H1 (cell line): ENCODE results near the gene PRIMA1. TPM values are rescaled to one million over a fixed set of nuclear protein-coding genes. Genes with fewer than 3 reads are reported as not detected.

ENCODE experiments used
- MAFK ChIP-seq: IDR thresholded peaks from 2 replicates; pipeline ENCODE4 v1.6.1; 2012; ENCODE audit warnings: low read depth, mild to moderate bottlenecking, improper control_type of control experiment, low read length
- NANOG ChIP-seq: IDR thresholded peaks from 2 replicates; pipeline ENCODE4 v1.6.1; 2011; ENCODE audit warnings: low read length, low read depth, mild to moderate bottlenecking, inconsistent platforms; ENCODE audit not compliant: insufficient read depth, poor library complexity, severe bottlenecking
- polyA plus RNA-seq, 7 experiments: library from polyadenylated mRNA; depleted of rRNA in 3 of 7; stranded (reverse) in 5 of 7; unstranded in 2 of 7; fragments of >200 nt in 5 of 7; fragments of 200-250 nt in 2 of 7; gene quantifications; 1 replicate in 5 of 7; 2 replicates in 1 of 7; 4 replicates in 1 of 7; pipeline versions ENCODE4 v1.2.1 to v1.2.3, GENCODE V29; 2011 to 2013; ENCODE audit warnings: missing spikeins in 2 of 7, mixed read lengths in 2 of 7
- total RNA-seq: library from RNA; stranded (reverse); fragmentation: NEBNext Ultra II Directional; extraction: Animal tissue kit (Norgen Biotek cat#: 25700); gene quantifications from 2 replicates; pipeline ENCODE4 v1.2.1, GENCODE V29; 2021
- TF ChIP-seq, protein P1 (sequence below): fragments of 300-600 bp; sonication (generic); IDR thresholded peaks from 2 replicates; pipeline ENCODE4 v1.7.1; 2012; ENCODE audit warnings: low read length, moderate library complexity, mild to moderate bottlenecking, inconsistent platforms; ENCODE audit not compliant: insufficient replicate concordance

PRIMA1 gene
- total and polyA plus RNA-seq, 2 of the 8 experiments (the other 6 are each of a cell fraction or from before 2014, with no cell fraction given), result 2.8 to 4.5 TPM

DNA sequence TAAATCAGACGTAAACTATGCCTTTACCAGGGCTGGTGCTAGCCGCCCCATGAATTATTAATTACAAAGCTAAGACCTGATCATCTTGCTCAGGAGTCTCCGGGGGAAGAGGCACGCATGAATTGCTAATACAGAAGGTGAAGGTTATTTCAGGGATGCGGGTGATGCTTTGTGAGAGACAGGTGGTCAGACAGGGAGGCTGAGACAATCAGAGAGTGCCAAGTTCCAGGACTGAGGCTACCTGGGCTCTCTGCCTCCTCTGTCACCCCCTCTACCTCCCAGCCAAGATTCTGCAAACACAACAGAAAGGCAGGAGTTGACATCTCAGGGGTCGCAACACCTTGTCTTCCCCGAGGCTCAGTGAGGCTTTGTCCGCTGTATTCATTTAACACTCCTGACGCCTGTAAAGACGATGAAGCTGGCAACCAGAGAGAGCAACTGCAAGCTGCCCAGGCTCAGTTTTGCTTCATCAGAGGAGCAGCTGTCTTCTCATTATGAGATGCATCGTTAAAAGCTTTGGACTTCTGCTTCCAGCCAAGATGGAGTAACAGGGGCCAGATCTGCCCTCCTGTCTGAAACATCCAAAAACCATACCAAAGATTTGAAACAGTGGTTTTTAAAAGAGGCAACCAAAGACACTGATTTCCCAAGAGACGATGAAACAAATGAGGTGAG lies 46.6 kb downstream of the PRIMA1 start (continued):
- TF ChIP-seq, protein P1, sequence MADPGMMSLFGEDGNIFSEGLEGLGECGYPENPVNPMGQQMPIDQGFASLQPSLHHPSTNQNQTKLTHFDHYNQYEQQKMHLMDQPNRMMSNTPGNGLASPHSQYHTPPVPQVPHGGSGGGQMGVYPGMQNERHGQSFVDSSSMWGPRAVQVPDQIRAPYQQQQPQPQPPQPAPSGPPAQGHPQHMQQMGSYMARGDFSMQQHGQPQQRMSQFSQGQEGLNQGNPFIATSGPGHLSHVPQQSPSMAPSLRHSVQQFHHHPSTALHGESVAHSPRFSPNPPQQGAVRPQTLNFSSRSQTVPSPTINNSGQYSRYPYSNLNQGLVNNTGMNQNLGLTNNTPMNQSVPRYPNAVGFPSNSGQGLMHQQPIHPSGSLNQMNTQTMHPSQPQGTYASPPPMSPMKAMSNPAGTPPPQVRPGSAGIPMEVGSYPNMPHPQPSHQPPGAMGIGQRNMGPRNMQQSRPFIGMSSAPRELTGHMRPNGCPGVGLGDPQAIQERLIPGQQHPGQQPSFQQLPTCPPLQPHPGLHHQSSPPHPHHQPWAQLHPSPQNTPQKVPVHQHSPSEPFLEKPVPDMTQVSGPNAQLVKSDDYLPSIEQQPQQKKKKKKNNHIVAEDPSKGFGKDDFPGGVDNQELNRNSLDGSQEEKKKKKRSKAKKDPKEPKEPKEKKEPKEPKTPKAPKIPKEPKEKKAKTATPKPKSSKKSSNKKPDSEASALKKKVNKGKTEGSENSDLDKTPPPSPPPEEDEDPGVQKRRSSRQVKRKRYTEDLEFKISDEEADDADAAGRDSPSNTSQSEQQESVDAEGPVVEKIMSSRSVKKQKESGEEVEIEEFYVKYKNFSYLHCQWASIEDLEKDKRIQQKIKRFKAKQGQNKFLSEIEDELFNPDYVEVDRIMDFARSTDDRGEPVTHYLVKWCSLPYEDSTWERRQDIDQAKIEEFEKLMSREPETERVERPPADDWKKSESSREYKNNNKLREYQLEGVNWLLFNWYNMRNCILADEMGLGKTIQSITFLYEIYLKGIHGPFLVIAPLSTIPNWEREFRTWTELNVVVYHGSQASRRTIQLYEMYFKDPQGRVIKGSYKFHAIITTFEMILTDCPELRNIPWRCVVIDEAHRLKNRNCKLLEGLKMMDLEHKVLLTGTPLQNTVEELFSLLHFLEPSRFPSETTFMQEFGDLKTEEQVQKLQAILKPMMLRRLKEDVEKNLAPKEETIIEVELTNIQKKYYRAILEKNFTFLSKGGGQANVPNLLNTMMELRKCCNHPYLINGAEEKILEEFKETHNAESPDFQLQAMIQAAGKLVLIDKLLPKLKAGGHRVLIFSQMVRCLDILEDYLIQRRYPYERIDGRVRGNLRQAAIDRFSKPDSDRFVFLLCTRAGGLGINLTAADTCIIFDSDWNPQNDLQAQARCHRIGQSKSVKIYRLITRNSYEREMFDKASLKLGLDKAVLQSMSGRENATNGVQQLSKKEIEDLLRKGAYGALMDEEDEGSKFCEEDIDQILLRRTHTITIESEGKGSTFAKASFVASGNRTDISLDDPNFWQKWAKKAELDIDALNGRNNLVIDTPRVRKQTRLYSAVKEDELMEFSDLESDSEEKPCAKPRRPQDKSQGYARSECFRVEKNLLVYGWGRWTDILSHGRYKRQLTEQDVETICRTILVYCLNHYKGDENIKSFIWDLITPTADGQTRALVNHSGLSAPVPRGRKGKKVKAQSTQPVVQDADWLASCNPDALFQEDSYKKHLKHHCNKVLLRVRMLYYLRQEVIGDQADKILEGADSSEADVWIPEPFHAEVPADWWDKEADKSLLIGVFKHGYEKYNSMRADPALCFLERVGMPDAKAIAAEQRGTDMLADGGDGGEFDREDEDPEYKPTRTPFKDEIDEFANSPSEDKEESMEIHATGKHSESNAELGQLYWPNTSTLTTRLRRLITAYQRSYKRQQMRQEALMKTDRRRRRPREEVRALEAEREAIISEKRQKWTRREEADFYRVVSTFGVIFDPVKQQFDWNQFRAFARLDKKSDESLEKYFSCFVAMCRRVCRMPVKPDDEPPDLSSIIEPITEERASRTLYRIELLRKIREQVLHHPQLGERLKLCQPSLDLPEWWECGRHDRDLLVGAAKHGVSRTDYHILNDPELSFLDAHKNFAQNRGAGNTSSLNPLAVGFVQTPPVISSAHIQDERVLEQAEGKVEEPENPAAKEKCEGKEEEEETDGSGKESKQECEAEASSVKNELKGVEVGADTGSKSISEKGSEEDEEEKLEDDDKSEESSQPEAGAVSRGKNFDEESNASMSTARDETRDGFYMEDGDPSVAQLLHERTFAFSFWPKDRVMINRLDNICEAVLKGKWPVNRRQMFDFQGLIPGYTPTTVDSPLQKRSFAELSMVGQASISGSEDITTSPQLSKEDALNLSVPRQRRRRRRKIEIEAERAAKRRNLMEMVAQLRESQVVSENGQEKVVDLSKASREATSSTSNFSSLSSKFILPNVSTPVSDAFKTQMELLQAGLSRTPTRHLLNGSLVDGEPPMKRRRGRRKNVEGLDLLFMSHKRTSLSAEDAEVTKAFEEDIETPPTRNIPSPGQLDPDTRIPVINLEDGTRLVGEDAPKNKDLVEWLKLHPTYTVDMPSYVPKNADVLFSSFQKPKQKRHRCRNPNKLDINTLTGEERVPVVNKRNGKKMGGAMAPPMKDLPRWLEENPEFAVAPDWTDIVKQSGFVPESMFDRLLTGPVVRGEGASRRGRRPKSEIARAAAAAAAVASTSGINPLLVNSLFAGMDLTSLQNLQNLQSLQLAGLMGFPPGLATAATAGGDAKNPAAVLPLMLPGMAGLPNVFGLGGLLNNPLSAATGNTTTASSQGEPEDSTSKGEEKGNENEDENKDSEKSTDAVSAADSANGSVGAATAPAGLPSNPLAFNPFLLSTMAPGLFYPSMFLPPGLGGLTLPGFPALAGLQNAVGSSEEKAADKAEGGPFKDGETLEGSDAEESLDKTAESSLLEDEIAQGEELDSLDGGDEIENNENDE, result no peak
- TF ChIP-seq MAFK (no peak), NANOG (no peak)
